GM21526 (cell line): ENCODE data around the gene ZBTB42.

Experiments
- ATAC-seq: cut with Tn5 transposase; IDR thresholded peaks from one replicate; pipeline ENCODE4 v1.9.1; 2021; ENCODE audit warnings: moderate library complexity; ENCODE audit not compliant: unreplicated experiment, low FRiP score

Gene ZBTB42

GRCh38 chr14:104782086-104782807 lies 18.7 kb upstream of the ZBTB42 start:
- no peak for ATAC-seq

GRCh38 chr14:104782808-104783139 lies 18.1 kb upstream of the ZBTB42 start:
- ATAC-seq: no peak

GRCh38 chr14:104783484-104784217 lies 17.2 kb upstream of the ZBTB42 start:
- no peak for ATAC-seq

- ATAC-seq: no peak
Measured at GRCh38 chr14:104784218-104784568, 16.7 kb upstream of the ZBTB42 start.

GRCh38 chr14:104784846-104785707 lies 15.8 kb upstream of the ZBTB42 start:
- ATAC-seq: no peak

- ATAC-seq: no peak
Measured at GRCh38 chr14:104785708-104786080, 15.2 kb upstream of the ZBTB42 start.

GRCh38 chr14:104786091-104786586 lies 14.8 kb upstream of the ZBTB42 start:
- ATAC-seq: no peak

GRCh38 chr14:104786726-104787675 lies 13.9 kb upstream of the ZBTB42 start:
- no peak for ATAC-seq

GRCh38 chr14:104787736-104788135 lies 13.2 kb upstream of the ZBTB42 start:
- no peak for ATAC-seq

- no peak for ATAC-seq
Measured at GRCh38 chr14:104788161-104788818, 12.6 kb upstream of the ZBTB42 start.

- ATAC-seq: no peak
Measured at GRCh38 chr14:104788873-104789663, 11.8 kb upstream of the ZBTB42 start.

- no peak for ATAC-seq
Measured at GRCh38 chr14:104789752-104790743, 10.9 kb upstream of the ZBTB42 start.

GRCh38 chr14:104791425-104791824 lies 9.5 kb upstream of the ZBTB42 start:
- ATAC-seq: no peak

- no peak for ATAC-seq
Measured at GRCh38 chr14:104792101-104792884, 8.6 kb upstream of the ZBTB42 start.

GRCh38 chr14:104792945-104793702 lies 7.8 kb upstream of the ZBTB42 start:
- no peak for ATAC-seq

- no peak for ATAC-seq
Measured at GRCh38 chr14:104793703-104793959, 7.3 kb upstream of the ZBTB42 start.
